GM06990 (cell line): ENCODE measurements around the gene EPS8L2.
"Not testable (repeated sequence)": the region's sequence is repeated elsewhere in the genome, so short reads cannot be mapped to it uniquely, and the experiment has no call there.

Experiments used
- DNase-seq: peaks from one replicate; pipeline ENCODE4 v3.0.0-alpha.2; 2011; ENCODE audit not compliant: insufficient read length; ENCODE audit errors: extremely low read depth
- H3K27me3 ChIP-seq: replicated peaks from 2 replicates; pipeline ENCODE4 v1.6.0; 2011; ENCODE audit warnings: low read length; ENCODE audit not compliant: control insufficient read depth, insufficient read depth
- H3K36me3 ChIP-seq: 2 replicates; pipeline ENCODE4 v1.5.1; 2011; ENCODE audit warnings: low read length; ENCODE audit not compliant: control insufficient read depth, insufficient read depth
- H3K4me3 ChIP-seq: replicated peaks from 2 replicates; pipeline ENCODE4 v1.5.1; 2011; ENCODE audit warnings: low read depth, mild to moderate bottlenecking, control low read depth, low read length
- TF ChIP-seq, protein P1 (sequence below): IDR thresholded peaks from 2 replicates; pipeline ENCODE4 v1.5.1; 2011; ENCODE audit warnings: low read length, control low read depth, mild to moderate bottlenecking, inconsistent platforms; ENCODE audit not compliant: insufficient read depth, poor library complexity, severe bottlenecking

The EPS8L2 gene

DNA sequence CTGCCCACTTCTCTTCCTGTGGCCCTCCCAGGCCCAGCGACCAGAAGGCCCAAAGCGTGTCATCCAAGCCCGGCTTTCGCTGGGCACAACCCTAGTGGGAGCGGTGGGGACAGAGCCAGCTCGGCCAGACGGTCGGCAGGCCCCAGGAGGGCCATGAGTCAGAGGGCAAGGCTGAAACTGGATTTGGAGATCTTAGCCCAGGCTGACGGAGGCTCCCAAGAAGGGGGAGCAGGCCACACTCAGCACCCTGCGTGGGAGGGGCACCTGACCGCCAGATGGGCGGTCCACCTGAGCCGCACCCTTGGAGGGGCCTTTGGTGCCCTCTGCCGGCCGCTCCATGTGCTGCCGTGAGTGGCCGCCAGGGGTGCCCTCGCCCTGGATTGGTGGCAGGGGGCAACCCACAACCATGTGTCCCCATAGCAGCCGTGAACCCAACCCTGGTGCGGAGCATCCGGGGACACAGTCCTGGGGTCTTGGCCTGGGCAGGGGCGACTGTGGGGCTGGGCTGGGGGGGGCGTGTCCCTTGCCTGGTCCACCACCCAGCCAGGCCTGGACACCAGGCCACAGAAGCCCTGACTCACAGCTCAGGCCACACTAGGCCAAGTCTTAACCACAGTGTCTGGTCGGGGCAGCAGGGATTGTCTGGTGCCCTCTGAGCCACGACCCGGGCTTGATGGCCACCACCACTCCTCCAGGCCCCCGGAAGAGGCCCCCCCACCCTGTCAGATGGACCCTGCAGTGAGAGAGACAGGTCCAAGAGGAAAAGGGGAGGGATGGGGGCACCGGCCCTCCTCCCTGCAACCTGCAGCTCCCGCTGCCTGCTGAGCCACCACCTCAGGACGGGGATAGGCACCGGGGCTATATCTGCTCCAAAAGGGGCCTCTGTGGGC lies 22.1 kb downstream of the EPS8L2 start:
- no peak overlapping the region for H3K4me3 ChIP-seq
- DNase-seq: peak; percentile 75
- TF ChIP-seq, protein P1, sequence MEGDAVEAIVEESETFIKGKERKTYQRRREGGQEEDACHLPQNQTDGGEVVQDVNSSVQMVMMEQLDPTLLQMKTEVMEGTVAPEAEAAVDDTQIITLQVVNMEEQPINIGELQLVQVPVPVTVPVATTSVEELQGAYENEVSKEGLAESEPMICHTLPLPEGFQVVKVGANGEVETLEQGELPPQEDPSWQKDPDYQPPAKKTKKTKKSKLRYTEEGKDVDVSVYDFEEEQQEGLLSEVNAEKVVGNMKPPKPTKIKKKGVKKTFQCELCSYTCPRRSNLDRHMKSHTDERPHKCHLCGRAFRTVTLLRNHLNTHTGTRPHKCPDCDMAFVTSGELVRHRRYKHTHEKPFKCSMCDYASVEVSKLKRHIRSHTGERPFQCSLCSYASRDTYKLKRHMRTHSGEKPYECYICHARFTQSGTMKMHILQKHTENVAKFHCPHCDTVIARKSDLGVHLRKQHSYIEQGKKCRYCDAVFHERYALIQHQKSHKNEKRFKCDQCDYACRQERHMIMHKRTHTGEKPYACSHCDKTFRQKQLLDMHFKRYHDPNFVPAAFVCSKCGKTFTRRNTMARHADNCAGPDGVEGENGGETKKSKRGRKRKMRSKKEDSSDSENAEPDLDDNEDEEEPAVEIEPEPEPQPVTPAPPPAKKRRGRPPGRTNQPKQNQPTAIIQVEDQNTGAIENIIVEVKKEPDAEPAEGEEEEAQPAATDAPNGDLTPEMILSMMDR: peak; percentile 100
- H3K27me3 ChIP-seq: no peaks in the 10 kb centered on the region
- no peaks in the 10 kb centered on the region for H3K36me3 ChIP-seq

GRCh38 chr11:728901-729491 lies 23.0 kb downstream of the EPS8L2 start:
- Histone ChIP-seq H3K4me3 (no peak overlapping the region), H3K36me3 (no peaks in the 10 kb centered on the region), H3K27me3 (no peaks in the 10 kb centered on the region)
- TF ChIP-seq, protein P1: no peak
- DNase-seq: no peak

GRCh38 chr11:729492-730074 lies 23.6 kb downstream of the EPS8L2 start:
- no peak overlapping the region for H3K4me3 ChIP-seq
- TF ChIP-seq, protein P1: no peak
- DNase-seq: no peak
- H3K27me3 ChIP-seq: no peaks in the 10 kb centered on the region
- H3K36me3 ChIP-seq: no peaks in the 10 kb centered on the region

- TF ChIP-seq, protein P1: no peak
- no peak overlapping the region for H3K4me3 ChIP-seq
- no peak for DNase-seq
Observed at GRCh38 chr11:733072-733471, 27.0 kb downstream of the EPS8L2 start.

GRCh38 chr11:734541-734940 lies 28.5 kb downstream of the EPS8L2 start:
- not testable (repeated sequence) for DNase-seq, H3K36me3 ChIP-seq, H3K4me3 ChIP-seq, H3K27me3 ChIP-seq

More at GRCh38 chr11:733072-733471, 27.0 kb downstream of the EPS8L2 start:
- no peaks in the 10 kb centered on the region for H3K36me3 ChIP-seq
- H3K27me3 ChIP-seq: no peaks in the 10 kb centered on the region

DNA sequence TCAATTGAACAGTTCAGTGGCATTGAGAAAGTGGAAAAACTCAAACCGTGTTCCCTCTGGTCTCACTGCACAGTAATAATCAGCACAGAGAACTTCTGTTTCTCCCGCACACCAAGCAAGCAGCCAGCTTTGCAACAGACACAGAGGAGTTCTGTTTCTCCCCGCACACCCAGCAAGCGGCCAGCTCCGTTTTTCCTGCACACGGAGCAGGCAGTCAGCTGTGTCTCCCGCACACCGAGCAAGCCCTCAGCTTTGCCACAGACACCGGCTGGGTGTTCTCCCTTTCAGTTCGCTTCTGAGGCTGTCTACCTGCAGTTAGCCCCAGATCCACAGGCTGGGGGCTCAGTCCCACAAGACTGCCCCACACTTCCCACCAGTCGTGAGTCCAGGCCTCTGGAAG lies 31.3 kb downstream of the EPS8L2 start:
- Histone ChIP-seq H3K27me3 (no peaks in the 10 kb centered on the region), H3K36me3 (no peaks in the 10 kb centered on the region), H3K4me3 (no peak overlapping the region)
- DNase-seq: no peak
- TF ChIP-seq, protein P1: no peak

DNA sequence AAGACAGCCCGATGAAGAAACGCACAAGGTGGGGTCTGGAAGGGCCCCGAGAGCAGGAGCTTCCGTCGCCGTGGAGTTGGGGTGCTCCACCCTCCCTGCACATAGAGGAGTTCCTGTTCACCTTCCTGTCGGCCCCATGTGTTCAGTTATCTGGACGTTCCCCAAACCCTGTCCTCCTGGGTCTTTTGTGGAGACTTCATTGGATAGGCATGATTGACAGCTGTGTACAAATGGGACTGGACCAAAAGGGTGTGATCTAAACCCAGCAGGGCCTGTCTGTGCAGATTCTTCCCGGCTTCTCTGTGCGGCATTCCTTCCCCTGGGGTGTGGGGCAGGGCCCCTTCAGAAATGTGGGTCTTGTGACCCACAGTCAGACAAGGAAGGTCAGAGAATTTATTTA lies 31.9 kb downstream of the EPS8L2 start:
- H3K27me3 ChIP-seq, H3K4me3 ChIP-seq, H3K36me3 ChIP-seq, DNase-seq: not testable (repeated sequence)
